Neural progenitor cell (in vitro differentiated cells): ENCODE data around the gene UGGT2. TPM values are rescaled to one million over a fixed set of nuclear protein-coding genes. Genes with fewer than 3 reads are reported as not detected.
"Not testable (repeated sequence)": the region's sequence is repeated elsewhere in the genome, so short reads cannot be mapped to it uniquely, and the experiment has no call there.

Source experiments
- DNase-seq: peaks from one replicate; pipeline ENCODE4 v3.0.0-alpha.2; 2016; ENCODE audit warnings: low spot score
- H2AFZ ChIP-seq: fragments of 200-600 bp; sonication (generic); replicated peaks from 2 replicates; pipeline ENCODE4 v1.6.1; 2016; ENCODE audit warnings: antibody characterized with exemption
- H3F3A ChIP-seq: fragments of 200-600 bp; sonication (generic); 2 replicates; pipeline ENCODE4 v1.6.1; 2016; ENCODE audit warnings: antibody characterized with exemption, low read depth
- H3K27ac ChIP-seq: fragments of 200-600 bp; sonication (generic); 2 replicates; pipeline ENCODE4 v1.5.1; 2016; ENCODE audit warnings: mild to moderate bottlenecking
- H3K27me3 ChIP-seq: fragments of 200-600 bp; sonication (generic); 2 replicates; pipeline ENCODE4 v1.6.1; 2016; ENCODE audit warnings: mild to moderate bottlenecking, moderate library complexity
- H3K36me3 ChIP-seq: fragments of 200-600 bp; sonication (generic); 2 replicates; pipeline ENCODE4 v1.5.1; 2016
- H3K4me1 ChIP-seq: fragments of 200-600 bp; sonication (generic); 2 replicates; pipeline ENCODE4 v1.6.1; 2016; ENCODE audit warnings: mixed run types
- H3K4me2 ChIP-seq: fragments of 200-600 bp; sonication (generic); 2 replicates; pipeline ENCODE4 v1.6.1; 2016
- H3K4me3 ChIP-seq: fragments of 200-600 bp; sonication (generic); 2 replicates; pipeline ENCODE4 v1.5.1; 2016
- H3K79me2 ChIP-seq: fragments of 200-600 bp; sonication (generic); 2 replicates; pipeline ENCODE4 v1.6.1; 2016; ENCODE audit warnings: low read depth
- H3K9ac ChIP-seq: fragments of 200-600 bp; sonication (generic); 2 replicates; pipeline ENCODE4 v1.6.1; 2016
- H3K9me3 ChIP-seq: fragments of 200-600 bp; sonication (generic); 2 replicates; pipeline ENCODE4 v1.5.1; 2016; ENCODE audit warnings: low read depth
- H4K20me1 ChIP-seq: fragments of 200-600 bp; sonication (generic); 2 replicates; pipeline ENCODE4 v1.6.1; 2016; ENCODE audit warnings: low read depth
- H3K27ac Mint-ChIP-seq: 3 replicates; pipeline ENCODE4 v1.8.0; 2021; ENCODE audit warnings: mixed read lengths
- H3K27me3 Mint-ChIP-seq: 2 replicates; pipeline ENCODE4 v1.8.0; 2022; ENCODE audit warnings: low read depth, mild to moderate bottlenecking, inconsistent platforms, moderate library complexity, mixed read lengths; ENCODE audit not compliant: insufficient read depth
- H3K36me3 Mint-ChIP-seq: 3 replicates; pipeline ENCODE4 v1.8.0; 2021; ENCODE audit warnings: mixed read lengths
- H3K4me1 Mint-ChIP-seq: 3 replicates; pipeline ENCODE4 v1.8.0; 2021; ENCODE audit warnings: mixed read lengths
- H3K4me3 Mint-ChIP-seq: 3 replicates; pipeline ENCODE4 v1.8.0; 2021; ENCODE audit warnings: mild to moderate bottlenecking, moderate library complexity, mixed read lengths
- H3K9me3 Mint-ChIP-seq: 3 replicates; pipeline ENCODE4 v1.8.0; 2020; ENCODE audit warnings: mixed read lengths
- EZH2 ChIP-seq: fragments of 200-600 bp; sonication (generic); IDR thresholded peaks from 2 replicates; pipeline ENCODE4 v1.6.1; 2017; ENCODE audit warnings: antibody characterized with exemption, mild to moderate bottlenecking, moderate library complexity
- EZH2phosphoT487 ChIP-seq: fragments of 200-600 bp; sonication (generic); IDR thresholded peaks from 2 replicates; pipeline ENCODE4 v1.6.1; 2017; ENCODE audit warnings: antibody characterized with exemption
- total RNA-seq: library from RNA; depleted of rRNA; stranded (reverse); fragments of >200 nt; gene quantifications from 2 replicates; pipeline ENCODE4 v1.2.3, GENCODE V29; 2015; ENCODE audit warnings: low replicate concordance
- TF ChIP-seq, protein P1 (sequence below): fragments of 200-600 bp; sonication (generic); IDR thresholded peaks from 2 replicates; pipeline ENCODE4 v1.5.1; 2017; ENCODE audit warnings: antibody characterized with exemption, mild to moderate bottlenecking

UGGT2 gene
- total RNA-seq, 1 donor from 2014 or later: 70.4 TPM

DNA sequence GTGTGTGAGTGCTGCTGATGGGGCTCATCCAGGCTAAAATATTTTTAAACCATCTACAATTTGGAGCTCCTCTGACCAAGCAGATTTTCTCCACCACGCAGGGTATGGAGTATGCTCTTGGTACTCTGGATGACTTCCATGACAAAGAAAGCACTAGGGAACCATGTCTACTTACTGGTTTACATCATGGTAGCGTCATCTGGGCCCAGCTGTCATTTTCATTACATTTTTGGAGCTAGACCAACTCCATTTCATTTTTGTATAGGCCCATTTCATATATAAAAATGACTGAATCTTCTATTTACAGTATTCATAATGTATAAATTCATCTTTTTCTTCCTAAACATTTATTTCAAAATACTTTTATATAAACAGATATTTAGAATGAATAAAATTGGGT, 191.9 kb downstream of the UGGT2 start:
- H3K27ac Mint-ChIP-seq: no peak overlapping the region
- H3K4me2 ChIP-seq: no peak overlapping the region
- H3F3A ChIP-seq: no peaks in the 10 kb centered on the region
- H2AFZ ChIP-seq: no peak overlapping the region
- DNase-seq: no peak
- no peaks in the 10 kb centered on the region for H3K36me3 ChIP-seq
- TF ChIP-seq EZH2 (no peak), EZH2phosphoT487 (no peak)
- TF ChIP-seq, protein P1, sequence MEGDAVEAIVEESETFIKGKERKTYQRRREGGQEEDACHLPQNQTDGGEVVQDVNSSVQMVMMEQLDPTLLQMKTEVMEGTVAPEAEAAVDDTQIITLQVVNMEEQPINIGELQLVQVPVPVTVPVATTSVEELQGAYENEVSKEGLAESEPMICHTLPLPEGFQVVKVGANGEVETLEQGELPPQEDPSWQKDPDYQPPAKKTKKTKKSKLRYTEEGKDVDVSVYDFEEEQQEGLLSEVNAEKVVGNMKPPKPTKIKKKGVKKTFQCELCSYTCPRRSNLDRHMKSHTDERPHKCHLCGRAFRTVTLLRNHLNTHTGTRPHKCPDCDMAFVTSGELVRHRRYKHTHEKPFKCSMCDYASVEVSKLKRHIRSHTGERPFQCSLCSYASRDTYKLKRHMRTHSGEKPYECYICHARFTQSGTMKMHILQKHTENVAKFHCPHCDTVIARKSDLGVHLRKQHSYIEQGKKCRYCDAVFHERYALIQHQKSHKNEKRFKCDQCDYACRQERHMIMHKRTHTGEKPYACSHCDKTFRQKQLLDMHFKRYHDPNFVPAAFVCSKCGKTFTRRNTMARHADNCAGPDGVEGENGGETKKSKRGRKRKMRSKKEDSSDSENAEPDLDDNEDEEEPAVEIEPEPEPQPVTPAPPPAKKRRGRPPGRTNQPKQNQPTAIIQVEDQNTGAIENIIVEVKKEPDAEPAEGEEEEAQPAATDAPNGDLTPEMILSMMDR: no peak
- H3K9me3 ChIP-seq: no peaks in the 10 kb centered on the region
- no peaks in the 10 kb centered on the region for H3K9me3 Mint-ChIP-seq
- H4K20me1 ChIP-seq: no peaks in the 10 kb centered on the region
- H3K4me1 ChIP-seq: no peaks in the 10 kb centered on the region
- no peak overlapping the region for H3K27ac ChIP-seq
- H3K4me3 ChIP-seq: no peak overlapping the region
- no peak overlapping the region for H3K4me3 Mint-ChIP-seq
- no peaks in the 10 kb centered on the region for H3K79me2 ChIP-seq
- no peaks in the 10 kb centered on the region for H3K27me3 ChIP-seq
- H3K36me3 Mint-ChIP-seq: peaks cover 2% of the 10 kb centered on the region
- no peaks in the 10 kb centered on the region for H3K27me3 Mint-ChIP-seq
- no peaks in the 10 kb centered on the region for H3K4me1 Mint-ChIP-seq
- no peak overlapping the region for H3K9ac ChIP-seq

DNA sequence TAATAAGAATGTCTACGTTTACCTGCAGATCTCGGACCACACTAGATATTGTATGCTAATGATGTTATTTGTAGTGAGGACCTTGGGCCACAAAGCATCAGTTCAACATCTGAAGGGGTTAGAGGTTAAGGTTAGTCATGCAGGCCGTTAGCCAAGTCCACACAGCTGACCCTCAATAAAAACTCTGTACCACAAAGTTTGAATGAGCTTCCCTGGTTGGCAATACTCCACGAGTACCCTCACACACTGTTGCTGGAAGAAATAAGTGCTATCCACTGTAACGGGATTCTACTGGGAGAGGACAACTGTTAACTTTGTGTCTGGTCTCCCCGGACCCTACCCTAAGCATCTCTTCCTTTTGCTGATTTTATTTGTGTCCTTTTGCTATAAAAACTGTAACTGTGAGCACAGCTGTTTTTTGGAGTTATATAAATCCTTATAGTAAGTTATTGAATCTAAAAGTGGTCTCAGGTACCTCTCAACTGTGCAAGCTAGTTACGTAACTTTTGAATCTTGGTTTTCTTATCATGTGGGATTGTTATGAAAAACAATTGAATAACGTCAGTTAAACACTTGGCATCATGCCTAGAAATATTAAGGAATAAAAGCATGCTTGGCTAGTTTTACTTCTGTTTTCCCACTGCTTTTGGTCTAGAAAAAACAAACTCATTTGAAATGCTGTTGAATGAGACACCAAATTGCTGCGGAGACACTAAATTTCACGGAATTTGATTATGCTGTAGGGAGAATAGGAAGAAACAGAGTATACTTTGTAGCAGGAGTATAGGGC, 194.7 kb downstream of the UGGT2 start:
- H3K36me3 Mint-ChIP-seq: peaks cover 4% of the 10 kb centered on the region
- Histone ChIP-seq H3K4me2 (no peak overlapping the region), H3K27me3 (no peaks in the 10 kb centered on the region), H2AFZ (no peak overlapping the region), H3K27ac (no peak overlapping the region), H4K20me1 (no peaks in the 10 kb centered on the region), H3K4me1 (no peaks in the 10 kb centered on the region), H3K36me3 (peaks cover 6% of the 10 kb centered on the region), H3K79me2 (no peaks in the 10 kb centered on the region), H3K9me3 (no peaks in the 10 kb centered on the region), H3K4me3 (no peak overlapping the region), H3F3A (no peaks in the 10 kb centered on the region), H3K9ac (no peak overlapping the region)
- no peaks in the 10 kb centered on the region for H3K4me1 Mint-ChIP-seq
- no peaks in the 10 kb centered on the region for H3K9me3 Mint-ChIP-seq
- H3K27ac Mint-ChIP-seq: no peak overlapping the region
- no peak for DNase-seq
- H3K27me3 Mint-ChIP-seq: no peaks in the 10 kb centered on the region
- TF ChIP-seq EZH2phosphoT487: no peak
- no peak for TF ChIP-seq EZH2
- TF ChIP-seq, protein P1: no peak
- H3K4me3 Mint-ChIP-seq: no peak overlapping the region

DNA sequence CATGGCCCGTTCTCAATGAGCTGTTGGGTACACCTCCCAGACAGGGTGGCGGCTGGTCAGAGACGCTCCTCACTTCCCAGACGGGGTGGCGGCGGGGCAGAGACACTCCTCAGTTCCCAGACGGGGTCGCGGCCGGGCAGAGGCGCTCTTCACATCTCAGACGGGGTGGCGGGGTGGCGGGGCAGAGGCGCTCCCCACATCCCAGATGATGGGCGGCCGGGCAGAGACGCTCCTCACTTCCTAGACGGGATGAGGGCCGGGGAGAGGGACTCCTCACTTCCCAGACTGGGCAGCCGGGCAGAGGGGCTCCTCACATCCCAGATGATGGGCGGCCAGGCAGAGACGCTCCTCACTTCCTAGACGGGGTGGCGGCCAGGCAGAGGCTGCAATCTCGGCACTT, 207.5 kb downstream of the UGGT2 start:
- H2AFZ ChIP-seq, H3K27ac Mint-ChIP-seq, H3K36me3 ChIP-seq, H3K27me3 Mint-ChIP-seq, H3K4me3 ChIP-seq, H3K27ac ChIP-seq, H4K20me1 ChIP-seq, H3K79me2 ChIP-seq, H3K4me1 Mint-ChIP-seq, H3K4me1 ChIP-seq, H3K4me3 Mint-ChIP-seq, H3K9me3 ChIP-seq, H3K27me3 ChIP-seq, DNase-seq, H3K9ac ChIP-seq, H3K4me2 ChIP-seq, H3F3A ChIP-seq: not testable (repeated sequence)
- peaks cover 19% of the 10 kb centered on the region for H3K9me3 Mint-ChIP-seq
- peaks cover 41% of the 10 kb centered on the region for H3K36me3 Mint-ChIP-seq

DNA sequence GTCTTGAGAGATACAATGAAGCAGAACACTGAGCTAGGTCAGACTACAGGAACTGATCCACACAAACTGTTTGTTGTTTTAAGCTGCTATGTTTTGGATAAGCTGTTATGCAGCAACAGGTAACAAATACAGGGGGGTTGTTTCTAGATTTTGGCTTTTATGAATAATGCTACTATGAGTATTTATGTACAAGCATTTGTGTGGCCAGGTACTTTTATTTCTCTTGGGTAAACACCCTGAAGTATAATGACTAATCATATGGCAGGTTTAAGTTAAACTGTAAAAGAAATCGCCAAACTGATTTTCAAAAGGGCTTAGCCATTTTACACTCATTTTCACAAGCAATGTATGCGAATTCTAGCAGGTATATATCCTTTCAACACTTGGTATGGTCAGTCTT, 210.3 kb downstream of the UGGT2 start:
- Histone ChIP-seq H2AFZ (no peak overlapping the region), H3K36me3 (no peaks in the 10 kb centered on the region), H3K9ac (no peak overlapping the region), H3K79me2 (no peaks in the 10 kb centered on the region), H3K4me1 (no peaks in the 10 kb centered on the region), H3K4me3 (no peak overlapping the region), H4K20me1 (no peaks in the 10 kb centered on the region), H3K27me3 (no peaks in the 10 kb centered on the region), H3K27ac (no peak overlapping the region), H3K9me3 (peaks cover 12% of the 10 kb centered on the region), H3F3A (no peaks in the 10 kb centered on the region), H3K4me2 (no peak overlapping the region)
- Mint-ChIP-seq H3K9me3 (peaks cover 30% of the 10 kb centered on the region), H3K36me3 (peaks cover 44% of the 10 kb centered on the region), H3K4me3 (no peak overlapping the region), H3K27me3 (no peaks in the 10 kb centered on the region), H3K27ac (no peak overlapping the region), H3K4me1 (no peaks in the 10 kb centered on the region)
- TF ChIP-seq EZH2phosphoT487 (no peak), EZH2 (no peak)
- TF ChIP-seq, protein P1: no peak
- DNase-seq: no peak
